PC-9 (cell line): ENCODE measurements around the gene RAB22A.

Experiments used
- EZH2 ChIP-seq: fragments of 200-600 bp; sonication (generic); IDR thresholded peaks from 2 replicates; pipeline ENCODE4 v1.8.0; 2017; ENCODE audit warnings: antibody characterized with exemption, low read depth
- TF ChIP-seq, protein P1 (sequence below): fragments of 200-600 bp; sonication (generic); conservative IDR thresholded peaks from 2 replicates; pipeline ENCODE4 v1.6.1; 2017; ENCODE audit warnings: mixed run types, antibody characterized with exemption, mild to moderate bottlenecking, moderate library complexity

DNA sequence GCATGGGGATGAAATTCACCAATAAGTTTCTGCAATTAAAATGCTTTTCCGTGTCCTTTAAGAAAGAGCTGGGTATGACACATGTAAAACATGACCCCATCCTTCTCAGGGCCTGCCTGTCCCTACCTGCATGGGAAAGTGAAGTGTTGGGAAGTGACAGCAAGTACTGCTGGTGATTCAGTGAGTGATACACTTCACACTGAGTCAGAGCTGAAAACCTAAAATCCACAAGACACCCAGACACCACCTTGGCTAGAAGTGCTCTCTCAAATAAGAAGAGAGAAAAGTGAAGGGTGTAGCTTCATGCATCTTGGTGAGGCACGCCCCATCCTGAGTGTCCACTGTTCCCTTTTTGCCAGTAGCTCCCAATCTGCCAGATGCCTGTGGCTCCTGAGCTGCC is 3.3 kb downstream of the RAB22A start:
- no peak for TF ChIP-seq EZH2
- TF ChIP-seq, protein P1, sequence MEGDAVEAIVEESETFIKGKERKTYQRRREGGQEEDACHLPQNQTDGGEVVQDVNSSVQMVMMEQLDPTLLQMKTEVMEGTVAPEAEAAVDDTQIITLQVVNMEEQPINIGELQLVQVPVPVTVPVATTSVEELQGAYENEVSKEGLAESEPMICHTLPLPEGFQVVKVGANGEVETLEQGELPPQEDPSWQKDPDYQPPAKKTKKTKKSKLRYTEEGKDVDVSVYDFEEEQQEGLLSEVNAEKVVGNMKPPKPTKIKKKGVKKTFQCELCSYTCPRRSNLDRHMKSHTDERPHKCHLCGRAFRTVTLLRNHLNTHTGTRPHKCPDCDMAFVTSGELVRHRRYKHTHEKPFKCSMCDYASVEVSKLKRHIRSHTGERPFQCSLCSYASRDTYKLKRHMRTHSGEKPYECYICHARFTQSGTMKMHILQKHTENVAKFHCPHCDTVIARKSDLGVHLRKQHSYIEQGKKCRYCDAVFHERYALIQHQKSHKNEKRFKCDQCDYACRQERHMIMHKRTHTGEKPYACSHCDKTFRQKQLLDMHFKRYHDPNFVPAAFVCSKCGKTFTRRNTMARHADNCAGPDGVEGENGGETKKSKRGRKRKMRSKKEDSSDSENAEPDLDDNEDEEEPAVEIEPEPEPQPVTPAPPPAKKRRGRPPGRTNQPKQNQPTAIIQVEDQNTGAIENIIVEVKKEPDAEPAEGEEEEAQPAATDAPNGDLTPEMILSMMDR = no peak
